Kidney epithelial cell (primary cell): ENCODE data around the gene SLC22A6. TPM values are rescaled to one million over a fixed set of nuclear protein-coding genes. Genes with fewer than 3 reads are reported as not detected.

Experiments
- DNase-seq: peaks from one replicate; pipeline ENCODE4 v3.0.0-alpha.2; 2010; ENCODE audit warnings: low read depth
- H3K27me3 ChIP-seq: 2 replicates; pipeline ENCODE4 v1.6.0; 2011; ENCODE audit warnings: low read length; ENCODE audit not compliant: control insufficient read depth, insufficient read depth
- H3K36me3 ChIP-seq: 2 replicates; pipeline ENCODE4 v1.5.1; 2011; ENCODE audit warnings: low read length; ENCODE audit not compliant: control insufficient read depth, insufficient read depth
- H3K4me3 ChIP-seq: 2 replicates; pipeline ENCODE4 v1.5.1; 2011; ENCODE audit warnings: low read depth, mild to moderate bottlenecking, control low read depth, low read length
- CTCF ChIP-seq: IDR thresholded peaks from 2 replicates; pipeline ENCODE4 v1.5.1; 2011; ENCODE audit warnings: mild to moderate bottlenecking, moderate library complexity, low read length, control low read depth, inconsistent platforms; ENCODE audit not compliant: insufficient read depth, poor library complexity, severe bottlenecking
- total RNA-seq: library from RNA; depleted of rRNA; stranded (reverse); fragments of >200 nt; gene quantifications from 2 replicates; pipeline ENCODE4 v1.2.3, GENCODE V29; 2015

The SLC22A6 gene
- total RNA-seq, 1 donor from 2014 or later, result not detected

- no peak for DNase-seq
- H3K36me3 ChIP-seq, result no peaks in the 10 kb centered on the region
- no peak overlapping the region for H3K4me3 ChIP-seq
- TF ChIP-seq CTCF, result peak; percentile 42
- peaks cover 15% of the 10 kb centered on the region for H3K27me3 ChIP-seq
Observed at GRCh38 chr11:63020671-63021291, 36.0 kb upstream of the SLC22A6 start.

- Histone ChIP-seq H3K27me3 (peaks cover 15% of the 10 kb centered on the region), H3K4me3 (no peak overlapping the region)
- no peak for DNase-seq
Observed at GRCh38 chr11:63019506-63019905, 34.7 kb upstream of the SLC22A6 start.

GRCh38 chr11:63017306-63017974, 32.7 kb upstream of the SLC22A6 start:
- peaks cover 8% of the 10 kb centered on the region for H3K27me3 ChIP-seq
- no peak for DNase-seq

More at GRCh38 chr11:63019506-63019905, 34.7 kb upstream of the SLC22A6 start:
- no peak for TF ChIP-seq CTCF
- H3K36me3 ChIP-seq, result no peaks in the 10 kb centered on the region

GRCh38 chr11:63015521-63016215, 30.9 kb upstream of the SLC22A6 start, which contains the start of gene SLC22A8:
SLC22A8 (minus strand) TSS chr11:63015841; CDS start chr11:63014958, 883 bp downstream.
- H3K4me3 ChIP-seq, result no peak within 1 kb of the TSS
- no peaks in the 10 kb centered on the region for H3K36me3 ChIP-seq
- TF ChIP-seq CTCF, result no peak
- H3K27me3 ChIP-seq, result peaks cover 5% of the 10 kb centered on the region
- no peak for DNase-seq

More at GRCh38 chr11:63017306-63017974, 32.7 kb upstream of the SLC22A6 start:
- TF ChIP-seq CTCF, result no peak
- no peaks in the 10 kb centered on the region for H3K36me3 ChIP-seq
- H3K4me3 ChIP-seq, result no peak overlapping the region

- no peak for TF ChIP-seq CTCF
- Histone ChIP-seq H3K27me3 (peaks cover 5% of the 10 kb centered on the region), H3K4me3 (no peak overlapping the region), H3K36me3 (no peaks in the 10 kb centered on the region)
- DNase-seq, result no peak
Observed at GRCh38 chr11:63014408-63015055, 29.8 kb upstream of the SLC22A6 start.
